ENCODE measurements around the gene LCLAT1.

- TF ChIP-seq CTCF (IDR thresholded peaks at IDR 0.05) (no peak), EP300 (IDR thresholded peaks at IDR 0.05) (no peak)
Measured at GRCh38 chr2:30613001-30613400, 166.0 kb downstream of the LCLAT1 start.

Measured in upper lobe of left lung (tissue), 4 donors.